OCI-LY7 (cell line): ENCODE measurements around the gene IFRD1. TPM values are rescaled to one million over a fixed set of nuclear protein-coding genes. Genes with fewer than 3 reads are reported as not detected.

Experiments used
- BruUV-seq: library from RNA; stranded (reverse); fragments of 400-500 nt; replicated peaks from 2 replicates; lab custom pipeline; 2021; lab: Mats Ljungman, UMichigan
- CTCF ChIA-PET: fragments of 300-600 bp; sonication (Branson Sonifier 250); formaldehyde crosslinking; loops from one replicate; lab custom pipeline; 2022; ENCODE audit warnings: antibody characterized with exemption; ENCODE audit not compliant: unreplicated experiment; lab: Charles Lee
- POLR2A ChIA-PET: fragments of 300-600 bp; sonication (Branson Sonifier 250); formaldehyde crosslinking; loops from one replicate; lab custom pipeline; 2022; ENCODE audit warnings: antibody characterized with exemption; lab: Charles Lee
- DNase-seq: peaks from one replicate; pipeline ENCODE4 v3.0.0-alpha.2; 2015; ENCODE audit warnings: low spot score
- H2AFZ ChIP-seq: fragments of 200-600 bp; sonication (generic), shearing (Covaris generic); 2 replicates; pipeline ENCODE4 v1.6.1; 2014; ENCODE audit warnings: mild to moderate bottlenecking, antibody characterized with exemption, low read length, moderate library complexity
- H3K27ac ChIP-seq: fragments of 200-600 bp; sonication (generic); 2 replicates; pipeline ENCODE4 v1.5.1; 2014; ENCODE audit warnings: mixed run types, low read depth, mild to moderate bottlenecking, moderate library complexity, low read length, inconsistent platforms; ENCODE audit not compliant: poor library complexity, severe bottlenecking
- H3K36me3 ChIP-seq: fragments of 200-600 bp; sonication (generic); 2 replicates; pipeline ENCODE4 v1.6.1; 2014; ENCODE audit warnings: mild to moderate bottlenecking, antibody characterized with exemption, low read length, moderate library complexity, mixed read lengths; ENCODE audit not compliant: insufficient read depth
- H3K4me1 ChIP-seq: fragments of 200-600 bp; sonication (generic); 2 replicates; pipeline ENCODE4 v1.5.1; 2014; ENCODE audit warnings: mild to moderate bottlenecking, low read length; ENCODE audit not compliant: insufficient read depth, poor library complexity, severe bottlenecking
- H3K4me2 ChIP-seq: fragments of 200-600 bp; sonication (generic); 2 replicates; pipeline ENCODE4 v1.6.1; 2014; ENCODE audit warnings: mild to moderate bottlenecking, low read length
- H3K4me3 ChIP-seq: fragments of 200-600 bp; sonication (generic); 2 replicates; pipeline ENCODE4 v1.5.1; 2014; ENCODE audit warnings: mild to moderate bottlenecking, low read depth, low read length; ENCODE audit not compliant: poor library complexity, severe bottlenecking
- H3K79me2 ChIP-seq: fragments of 200-600 bp; sonication (generic); 2 replicates; pipeline ENCODE4 v1.6.1; 2016; ENCODE audit warnings: low read depth, mild to moderate bottlenecking, low read length, moderate library complexity, mixed read lengths; ENCODE audit not compliant: insufficient read depth
- H3K9me2 ChIP-seq: fragments of 200-600 bp; sonication (generic); 2 replicates; pipeline ENCODE4 v1.6.1; 2016; ENCODE audit warnings: mild to moderate bottlenecking, low read length, mixed read lengths; ENCODE audit not compliant: insufficient read depth
- H3K9me3 ChIP-seq: fragments of 200-600 bp; sonication (generic); 2 replicates; pipeline ENCODE4 v1.6.1; 2014; ENCODE audit warnings: mild to moderate bottlenecking, mixed run types, low read length, mixed read lengths
- H4K20me1 ChIP-seq: fragments of 200-600 bp; sonication (generic); 2 replicates; pipeline ENCODE4 v1.6.1; 2014; ENCODE audit warnings: mild to moderate bottlenecking, antibody characterized with exemption, low read length, moderate library complexity, mixed read lengths; ENCODE audit not compliant: insufficient read depth
- EZH2phosphoT487 ChIP-seq: fragments of 200-600 bp; sonication (generic); IDR thresholded peaks from 2 replicates; pipeline ENCODE4 v1.6.1; 2018; ENCODE audit warnings: low read depth, borderline replicate concordance, mild to moderate bottlenecking, mixed run types, antibody characterized with exemption, low read length, moderate library complexity, mixed read lengths
- intact Hi-C: fragments of 100-400 bp; cut with micrococcal nuclease; formaldehyde crosslinking; loops from one replicate; pipeline ENCODE4 v1.10.0; 2022; ENCODE audit not compliant: unreplicated experiment
- total RNA-seq, 2 experiments: library from RNA; depleted of rRNA in 1 of 2; stranded (reverse); fragments of >200 nt in 1 of 2; shearing (Covaris generic) in 1 of 2; gene quantifications; 2 replicates each; pipeline ENCODE4 v1.2.3, GENCODE V29; 2014 to 2022
- TF ChIP-seq, protein P1 (sequence below): fragments of 200-600 bp; sonication (generic); conservative IDR thresholded peaks from 2 replicates; pipeline ENCODE4 v1.5.1; 2014; ENCODE audit warnings: mild to moderate bottlenecking, antibody characterized with exemption, low read length, moderate library complexity, mixed read lengths

Gene IFRD1
- total RNA-seq, 2 experiments from 2014 or later, result 49.1 to 65.6 TPM

DNA sequence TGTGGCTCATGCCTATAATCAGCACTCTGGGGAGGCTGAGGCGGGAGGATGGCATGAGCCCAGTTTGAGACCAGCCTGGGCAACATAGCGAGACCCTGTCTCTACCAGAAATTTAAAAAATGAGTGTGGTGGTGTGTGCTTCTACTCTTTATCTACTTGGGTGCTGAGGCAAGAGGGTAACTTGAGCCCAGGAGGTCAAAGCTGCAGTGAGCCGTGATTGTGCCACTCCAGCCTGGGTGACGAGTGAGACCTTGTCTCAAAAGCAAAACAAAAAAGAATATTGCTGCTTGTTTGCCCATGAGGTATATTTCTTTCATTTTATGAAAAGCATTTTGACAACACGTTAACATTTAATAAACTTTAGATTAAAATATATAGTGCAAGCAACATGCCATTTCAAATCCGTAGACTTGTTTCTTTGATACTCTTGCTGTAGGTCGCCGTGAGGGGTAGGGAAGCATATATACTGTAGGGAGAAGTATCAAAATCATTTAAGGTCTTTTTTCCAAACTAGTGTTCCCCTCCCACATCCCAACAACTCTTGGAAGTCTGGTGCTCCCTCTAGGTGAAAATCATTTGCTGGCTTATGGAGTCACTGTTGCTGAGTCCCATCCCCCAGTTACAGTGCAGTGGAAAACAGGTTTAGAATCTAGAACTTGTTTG is 26.3 kb downstream of the IFRD1 start:
- Histone ChIP-seq H3K9me2 (no peaks in the 10 kb centered on the region), H4K20me1 (no peaks in the 10 kb centered on the region; the same call in 1 of the 2 replicates), H3K9me3 (no peaks in the 10 kb centered on the region), H3K36me3 (peaks cover 74% of the 10 kb centered on the region), H3K4me3 (no peak overlapping the region), H2AFZ (no peak overlapping the region), H3K4me1 (no peaks in the 10 kb centered on the region), H3K79me2 (no peaks in the 10 kb centered on the region), H3K4me2 (no peak overlapping the region), H3K27ac (no peak overlapping the region)
- ChIA-PET CTCF (no interaction called here), POLR2A (interaction anchor here (1.0 kb wide), 1 partner anchor 11 kb away, joined by 4 read pairs; no protein-coding TSS in a partner anchor)
- TF ChIP-seq EZH2phosphoT487, result no peak
- TF ChIP-seq, protein P1, sequence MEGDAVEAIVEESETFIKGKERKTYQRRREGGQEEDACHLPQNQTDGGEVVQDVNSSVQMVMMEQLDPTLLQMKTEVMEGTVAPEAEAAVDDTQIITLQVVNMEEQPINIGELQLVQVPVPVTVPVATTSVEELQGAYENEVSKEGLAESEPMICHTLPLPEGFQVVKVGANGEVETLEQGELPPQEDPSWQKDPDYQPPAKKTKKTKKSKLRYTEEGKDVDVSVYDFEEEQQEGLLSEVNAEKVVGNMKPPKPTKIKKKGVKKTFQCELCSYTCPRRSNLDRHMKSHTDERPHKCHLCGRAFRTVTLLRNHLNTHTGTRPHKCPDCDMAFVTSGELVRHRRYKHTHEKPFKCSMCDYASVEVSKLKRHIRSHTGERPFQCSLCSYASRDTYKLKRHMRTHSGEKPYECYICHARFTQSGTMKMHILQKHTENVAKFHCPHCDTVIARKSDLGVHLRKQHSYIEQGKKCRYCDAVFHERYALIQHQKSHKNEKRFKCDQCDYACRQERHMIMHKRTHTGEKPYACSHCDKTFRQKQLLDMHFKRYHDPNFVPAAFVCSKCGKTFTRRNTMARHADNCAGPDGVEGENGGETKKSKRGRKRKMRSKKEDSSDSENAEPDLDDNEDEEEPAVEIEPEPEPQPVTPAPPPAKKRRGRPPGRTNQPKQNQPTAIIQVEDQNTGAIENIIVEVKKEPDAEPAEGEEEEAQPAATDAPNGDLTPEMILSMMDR, result no peak
- no peak for DNase-seq
- BruUV-seq, result no TSS peak
- intact Hi-C loops, result no loop called here

DNA sequence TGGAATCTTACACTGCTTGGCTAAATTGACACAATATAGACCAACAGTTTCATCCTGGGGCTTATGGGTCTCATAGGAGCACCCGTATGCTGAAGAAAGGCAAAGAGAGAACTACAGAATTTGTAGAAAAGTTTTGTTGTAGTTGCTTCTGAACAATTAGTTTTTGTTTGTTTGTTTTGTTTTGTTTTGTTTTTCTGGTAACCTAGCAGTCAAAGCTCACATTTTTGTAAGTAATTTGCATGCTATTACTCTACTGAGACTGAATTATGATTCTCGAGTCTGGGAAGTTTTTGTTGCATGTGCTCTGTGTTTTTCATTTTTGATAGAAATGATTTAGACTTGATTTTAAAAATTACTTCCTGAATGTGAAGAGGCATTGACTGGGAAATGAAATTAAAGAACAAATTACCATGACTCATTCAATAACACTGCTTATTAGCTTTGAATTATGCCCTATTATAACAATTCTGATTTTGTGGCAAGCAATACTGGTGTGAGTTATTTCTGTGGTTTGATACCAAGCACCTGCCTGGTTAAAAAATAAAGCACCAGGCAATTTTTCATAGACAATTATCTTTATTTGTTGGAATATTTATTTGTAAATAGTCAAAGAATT is 31.0 kb downstream of the IFRD1 start:
- no peak overlapping the region for H3K4me3 ChIP-seq

More for the DNA sequence above, 31.0 kb downstream of the IFRD1 start:
- ChIA-PET CTCF (no interaction called here), POLR2A (interaction anchor here (1.1 to 1.8 kb wide), 2 partner anchors 14 to 15 kb away, joined by 3 to 6 read pairs; no protein-coding TSS in a partner anchor)
- H3K27ac ChIP-seq, result no peak overlapping the region
- no peaks in the 10 kb centered on the region for H3K79me2 ChIP-seq
- DNase-seq, result no peak
- no peak overlapping the region for H3K4me2 ChIP-seq
- no peak overlapping the region for H2AFZ ChIP-seq
- H3K36me3 ChIP-seq, result peaks cover 30% of the 10 kb centered on the region
- H4K20me1 ChIP-seq, result no peaks in the 10 kb centered on the region
- no peaks in the 10 kb centered on the region for H3K9me2 ChIP-seq
- H3K4me1 ChIP-seq, result no peaks in the 10 kb centered on the region
- intact Hi-C loops, result no loop called here
- no peaks in the 10 kb centered on the region for H3K9me3 ChIP-seq
- no TSS peak for BruUV-seq
- TF ChIP-seq EZH2phosphoT487, result no peak
- TF ChIP-seq, protein P1, result no peak
